ENCODE measurements around the gene UBE2D2. TPM values are rescaled to one million over a fixed set of nuclear protein-coding genes. Genes with fewer than 3 reads are reported as not detected.

The UBE2D2 gene
- total and polyA plus RNA-seq, 10 of the 15 experiments (the other 5 are each of a cell fraction or from before 2014, with no cell fraction given) = 58.6 to 245 (median 128) TPM

GRCh38 chr5:139664086-139664693 lies 103.1 kb downstream of the UBE2D2 start (continued):
- TF ChIP-seq CBX3 (IDR thresholded peaks at IDR 0.05; ENCODE audit: borderline replicate concordance, low read depth) (no peak), CHD2 (IDR thresholded peaks at IDR 0.05; ENCODE audit: borderline replicate concordance, low read depth, low read length) (no peak), ETV6 (conservative IDR thresholded peaks at IDR 0.05 in 1 of 2, IDR thresholded peaks at IDR 0.05 in 1 of 2; ENCODE audit: borderline replicate concordance in 1 of 2, low read depth in 1 of 2) (no peak), HDAC6 (IDR thresholded peaks at IDR 0.05; ENCODE audit: unreplicated experiment) (no peak), BMI1 (IDR thresholded peaks at IDR 0.05; ENCODE audit: borderline replicate concordance) (no peak), FOS (IDR thresholded peaks at IDR 0.05; ENCODE audit: borderline replicate concordance, extremely low read depth, insufficient read length) (no peak), NFXL1 (IDR thresholded peaks at IDR 0.05; ENCODE audit: borderline replicate concordance) (no peak), REST (IDR thresholded peaks at IDR 0.05; ENCODE audit: low read depth, low read length) (no peak), NFYA (IDR thresholded peaks at IDR 0.05; ENCODE audit: borderline replicate concordance, low read depth, low read length) (no peak), ZBTB4 (CRISPR knock-in tag; IDR thresholded peaks at IDR 0.05) (no peak), EED (IDR thresholded peaks at IDR 0.05; ENCODE audit: low read depth) (peak; percentile 73), RELB (IDR thresholded peaks at IDR 0.05; ENCODE audit: low read depth) (peak; percentile 41; the same call in 1 of the 2 replicates), POLR2AphosphoS5 (IDR thresholded peaks at IDR 0.05; ENCODE audit: low read length) (no peak), MYC (IDR thresholded peaks at IDR 0.05; ENCODE audit: insufficient read depth, insufficient read length, insufficient replicate concordance, low read length, severe bottlenecking) (no peak), E2F8 (IDR thresholded peaks at IDR 0.05; ENCODE audit: low read depth, partially characterized antibody) (no peak), TCF3 (IDR thresholded peaks at IDR 0.05; ENCODE audit: borderline replicate concordance, insufficient read depth, low read depth, low read length) (peak; percentile 10; the same call in 1 of the 2 replicates), SUZ12 (IDR thresholded peaks at IDR 0.05; ENCODE audit: unreplicated experiment) (no peak), TBL1XR1 (IDR thresholded peaks at IDR 0.05; ENCODE audit: low read depth, low read length) (no peak)
